ENCODE results near the gene TNFRSF6B. TPM values are rescaled to one million over a fixed set of nuclear protein-coding genes. Genes with fewer than 3 reads are reported as not detected.

The TNFRSF6B gene
- total RNA-seq, 1 donor from 2014 or later: 19.8 TPM

Other genes with a start within 250 kb of the TNFRSF6B start
- not detected for gene KCNQ2, start 224.0 kb upstream of the TNFRSF6B start, total RNA-seq
- gene EEF1A2, start 197.6 kb upstream of the TNFRSF6B start, total RNA-seq: 20.2 TPM
- gene PPDPF, start 175.9 kb upstream of the TNFRSF6B start, total RNA-seq: 507 TPM
- 55.1 TPM for gene PTK6, start 159.3 kb upstream of the TNFRSF6B start, total RNA-seq
- 0.26 TPM for gene SRMS, start 148.9 kb upstream of the TNFRSF6B start, total RNA-seq
- 1.6 TPM for gene FNDC11, start 142.5 kb upstream of the TNFRSF6B start, total RNA-seq
- 35.6 TPM for gene HELZ2, start 122.4 kb upstream of the TNFRSF6B start, total RNA-seq
- 13.3 TPM for gene GMEB2, start 69.6 kb upstream of the TNFRSF6B start, total RNA-seq
- gene STMN3, start 43.2 kb upstream of the TNFRSF6B start, total RNA-seq: 16.5 TPM
- 45.9 TPM for gene RTEL1, start 38.3 kb upstream of the TNFRSF6B start, total RNA-seq
- gene ARFRP1, start 11.3 kb downstream of the TNFRSF6B start, total RNA-seq: 69.8 TPM
- gene ZGPAT, start 11.4 kb downstream of the TNFRSF6B start, total RNA-seq: 29.4 TPM
- 7.3 TPM for gene LIME1, start 40.0 kb downstream of the TNFRSF6B start, total RNA-seq
- 93.6 TPM for gene SLC2A4RG, start 43.1 kb downstream of the TNFRSF6B start, total RNA-seq
- 10.2 TPM for gene ZBTB46, start 134.6 kb downstream of the TNFRSF6B start, total RNA-seq
- gene ABHD16B, start 164.8 kb downstream of the TNFRSF6B start, total RNA-seq: not detected
- 85.4 TPM for gene TPD52L2, start 168.6 kb downstream of the TNFRSF6B start, total RNA-seq
- 52.4 TPM for gene DNAJC5, start 198.5 kb downstream of the TNFRSF6B start, total RNA-seq

Measured in ureter (tissue), 1 donor.